ENCODE measurements around the gene SLC6A2.

SLC6A2 gene

GRCh38 chr16:55671974-55672280 lies 16.1 kb downstream of the SLC6A2 start:
- no peak for DNase-seq (ENCODE audit: low spot score)

DNA sequence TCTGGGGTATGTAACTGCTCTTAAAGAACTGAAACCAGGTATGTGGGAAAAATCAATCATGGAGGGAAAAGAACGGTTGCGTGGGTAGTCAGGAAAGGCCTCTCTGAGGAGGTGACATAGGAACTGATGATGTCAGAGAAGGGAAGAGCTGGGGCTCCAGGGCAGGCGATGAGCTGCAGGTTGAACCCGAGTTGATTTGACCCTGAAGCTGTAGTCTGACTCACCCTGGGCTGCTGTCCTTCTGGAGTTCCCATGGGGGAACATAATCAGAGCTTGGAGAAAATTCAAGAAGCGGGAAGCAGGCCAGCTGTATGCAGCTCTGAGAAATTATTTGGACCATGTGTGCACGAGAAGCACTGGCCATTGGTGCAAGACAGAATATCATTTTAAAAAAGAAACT lies 16.7 kb downstream of the SLC6A2 start:
- no peak for DNase-seq (ENCODE audit: low spot score)

DNA sequence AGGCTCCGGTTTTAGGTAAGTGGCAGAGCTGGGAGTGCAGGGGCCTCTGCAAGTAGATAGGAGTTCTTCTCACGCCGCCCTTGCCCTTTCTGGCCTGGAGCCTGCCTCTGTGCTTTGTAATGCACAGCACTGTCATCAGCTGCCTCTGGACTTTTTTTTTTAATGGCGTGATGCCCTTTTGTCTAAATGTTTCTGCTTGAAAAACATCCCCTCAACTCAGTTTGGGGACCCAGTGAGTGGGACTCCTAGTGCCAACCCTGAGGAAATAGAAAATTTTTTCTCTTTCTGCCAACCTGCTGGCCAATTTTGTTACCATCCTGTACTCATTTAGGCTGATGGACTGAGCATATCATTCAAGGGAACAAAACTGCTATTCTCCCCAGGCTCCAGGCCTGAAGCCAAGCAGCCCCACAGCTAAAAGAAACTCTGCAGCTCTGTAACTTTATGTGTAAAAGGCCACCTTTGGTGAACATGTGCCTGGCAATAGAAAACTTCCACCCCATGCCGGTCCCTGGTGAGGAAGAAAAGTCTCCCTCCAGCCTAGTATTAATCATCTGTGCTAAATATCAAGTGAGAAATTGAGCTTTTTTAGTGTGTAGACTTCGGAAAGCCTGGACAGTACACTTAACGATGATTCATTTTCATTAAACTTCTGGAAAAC lies 22.5 kb downstream of the SLC6A2 start:
- peak; percentile 86 for DNase-seq (ENCODE audit: low spot score)

DNA sequence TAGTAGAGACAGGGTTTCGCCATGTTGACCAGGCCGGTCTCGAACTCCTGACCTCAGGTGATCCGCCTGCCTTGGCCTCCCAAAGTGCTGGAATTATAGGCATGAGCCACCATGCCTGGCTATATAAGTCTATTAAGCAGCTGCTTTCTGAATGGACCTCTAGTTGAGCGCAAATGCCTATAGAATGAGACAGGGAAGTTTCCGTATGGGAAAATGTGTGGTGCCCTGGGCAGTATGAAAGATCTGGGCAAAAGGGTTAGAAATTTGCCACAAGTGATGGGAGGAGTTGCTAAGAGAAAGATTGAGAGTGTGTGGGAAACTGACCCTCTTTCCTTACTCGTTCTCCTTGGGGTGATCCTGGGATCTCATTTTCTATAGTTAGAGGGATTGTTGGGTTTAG lies 26.3 kb downstream of the SLC6A2 start:
- no peak for DNase-seq (ENCODE audit: low spot score)

- DNase-seq (ENCODE audit: low spot score), result no peak
Observed at GRCh38 chr16:55685973-55686372, 30.2 kb downstream of the SLC6A2 start.

GRCh38 chr16:55686671-55687070 lies 30.9 kb downstream of the SLC6A2 start:
- no peak for DNase-seq (ENCODE audit: low spot score)

DNA sequence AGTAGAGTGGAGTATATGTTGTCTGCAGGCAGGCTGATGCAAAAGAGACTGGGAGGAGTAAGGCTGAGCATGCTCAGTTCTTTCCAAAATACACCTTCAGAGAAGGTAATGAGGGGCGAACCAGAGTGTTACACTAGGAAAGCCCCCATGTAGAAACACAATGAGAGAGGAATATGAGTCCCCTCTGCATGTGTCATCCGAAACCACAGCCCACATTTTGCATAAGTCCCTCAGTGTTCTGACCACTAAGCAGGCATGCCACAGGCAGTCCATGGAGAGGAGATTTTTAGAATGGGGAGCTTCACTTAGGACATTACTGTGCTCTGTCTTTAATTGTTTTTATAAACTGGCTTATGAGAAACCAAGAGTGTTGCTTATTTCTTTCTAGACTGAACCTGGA lies 32.0 kb downstream of the SLC6A2 start:
- no peak for DNase-seq (ENCODE audit: low spot score)

DNA sequence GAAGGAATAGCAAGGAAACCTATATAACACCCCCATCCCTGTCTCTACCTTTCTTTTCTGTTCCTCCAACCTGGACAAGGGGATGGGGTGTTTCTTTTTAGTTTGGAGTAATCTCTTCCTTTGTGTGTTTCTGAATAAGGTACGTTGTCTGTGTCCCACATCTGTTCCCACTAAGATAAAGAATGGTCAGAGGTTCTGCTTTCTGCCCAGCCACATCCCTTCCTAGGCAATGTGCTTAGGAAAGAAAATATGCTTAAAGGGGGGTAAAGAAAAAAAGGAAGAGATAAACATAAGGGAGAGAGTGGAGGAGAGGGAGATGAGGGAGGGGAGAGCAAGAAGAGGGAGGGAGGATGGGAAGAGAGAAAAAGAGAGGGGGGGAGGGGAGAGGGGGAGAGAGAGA lies 35.1 kb downstream of the SLC6A2 start:
- no peak for DNase-seq (ENCODE audit: low spot score)

DNA sequence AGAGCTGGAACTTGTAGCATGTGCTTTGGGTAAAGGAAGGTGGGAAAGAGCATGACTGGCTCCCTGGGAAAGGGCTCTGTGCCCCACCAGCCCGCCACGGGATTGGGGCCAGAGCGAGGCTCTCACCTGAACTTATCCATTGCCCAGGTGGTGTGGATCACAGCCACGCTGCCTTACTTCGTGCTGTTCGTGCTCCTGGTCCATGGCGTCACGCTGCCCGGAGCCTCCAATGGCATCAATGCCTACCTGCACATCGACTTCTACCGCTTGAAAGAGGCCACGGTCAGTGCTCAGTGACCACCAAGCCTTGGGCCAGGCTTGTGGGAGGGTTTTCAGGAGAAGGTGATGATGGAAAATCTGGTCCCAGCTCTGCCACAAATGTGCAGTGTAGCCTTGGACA lies 36.0 kb downstream of the SLC6A2 start:
- DNase-seq (ENCODE audit: low spot score), result no peak

GRCh38 chr16:55695595-55695994 lies 39.8 kb downstream of the SLC6A2 start:
- no peak for DNase-seq (ENCODE audit: low spot score)

DNA sequence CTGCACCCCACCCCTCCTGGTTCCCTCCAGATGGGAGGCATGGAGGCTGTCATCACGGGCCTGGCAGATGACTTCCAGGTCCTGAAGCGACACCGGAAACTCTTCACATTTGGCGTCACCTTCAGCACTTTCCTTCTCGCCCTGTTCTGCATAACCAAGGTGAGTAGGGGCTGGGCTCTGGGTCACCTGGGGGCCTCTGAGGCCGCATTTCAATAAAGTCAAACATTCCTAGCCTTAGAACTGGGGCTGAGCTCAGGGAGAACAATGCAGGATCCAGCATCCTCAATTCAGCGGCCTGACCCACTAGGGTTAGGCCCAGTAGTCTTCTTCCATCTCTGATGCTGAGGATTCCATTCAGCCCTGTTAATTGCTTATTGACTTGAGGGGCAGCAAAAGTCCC lies 42.1 kb downstream of the SLC6A2 start:
- DNase-seq (ENCODE audit: low spot score), result no peak

- no peak for DNase-seq (ENCODE audit: low spot score)
Observed at GRCh38 chr16:55698331-55698730, 42.5 kb downstream of the SLC6A2 start.

DNA sequence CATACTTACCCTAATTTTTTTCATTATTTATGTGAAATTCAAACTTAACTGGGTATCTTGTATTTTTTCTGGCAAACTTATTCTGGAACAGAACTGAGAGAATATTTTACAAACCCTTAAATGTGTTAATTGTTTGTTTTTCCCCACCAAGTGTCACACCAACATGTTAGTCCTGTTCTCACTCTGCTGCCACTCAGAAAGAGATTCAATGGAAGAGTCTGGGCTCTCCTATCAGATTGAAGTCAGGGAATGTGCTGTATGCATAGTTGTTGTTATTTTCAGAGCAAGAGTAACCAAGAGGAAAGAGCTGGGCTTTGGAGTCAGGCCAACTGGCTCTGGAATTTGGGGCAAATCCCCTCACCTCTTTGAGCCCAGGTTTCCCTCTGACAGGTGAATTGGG lies 43.2 kb downstream of the SLC6A2 start:
- DNase-seq (ENCODE audit: low spot score), result no peak

DNA sequence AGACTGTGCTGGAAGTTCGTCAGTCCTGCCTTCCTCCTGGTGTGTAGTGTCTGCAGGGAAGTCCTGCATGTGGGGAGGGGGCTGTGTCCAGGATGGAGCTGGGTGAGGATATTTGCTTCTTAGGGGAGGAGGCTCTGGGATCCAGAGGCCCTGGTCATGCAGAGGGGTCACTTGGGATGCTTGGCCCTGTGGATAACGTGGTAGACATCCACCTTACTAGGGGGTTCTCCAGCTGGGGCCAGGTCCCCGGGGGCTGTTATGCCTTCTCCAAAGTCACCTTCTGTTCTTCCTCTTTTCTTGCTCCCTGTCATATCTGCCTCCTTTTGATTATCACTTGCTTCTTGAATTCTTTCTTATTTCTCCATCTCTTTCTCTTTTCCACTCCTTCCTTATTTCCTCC lies 43.8 kb downstream of the SLC6A2 start:
- no peak for DNase-seq (ENCODE audit: low spot score)

- DNase-seq (ENCODE audit: low spot score), result no peak
Observed at GRCh38 chr16:55700067-55700466, 44.3 kb downstream of the SLC6A2 start.

DNA sequence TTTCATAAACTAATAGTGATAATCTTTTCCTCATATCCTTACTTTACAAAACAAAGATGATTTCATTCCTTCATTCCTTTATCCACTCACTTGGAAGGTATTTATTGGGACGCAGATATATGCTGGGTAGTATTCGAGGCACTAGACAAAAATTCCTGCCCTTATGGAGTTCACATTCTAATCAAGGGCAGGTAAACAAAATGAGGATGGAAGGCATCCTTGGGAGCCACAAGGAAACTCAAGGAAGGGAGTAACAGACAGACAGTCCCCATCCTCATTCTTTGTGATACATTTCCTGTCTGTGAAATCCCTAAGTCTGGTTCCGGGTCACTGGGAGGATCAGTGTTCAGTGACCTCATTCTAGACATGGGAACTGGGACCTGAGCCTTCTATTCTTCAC lies 45.2 kb downstream of the SLC6A2 start:
- no peak for DNase-seq (ENCODE audit: low spot score)

- DNase-seq (ENCODE audit: low spot score), result no peak
Observed at GRCh38 chr16:55701442-55702319, 45.9 kb downstream of the SLC6A2 start.

- DNase-seq (ENCODE audit: low spot score), result peak; percentile 54
Observed at GRCh38 chr16:55703003-55704001, 47.5 kb downstream of the SLC6A2 start.

GRCh38 chr16:55706739-55707384 lies 51.1 kb downstream of the SLC6A2 start:
- no peak for DNase-seq (ENCODE audit: low spot score)

DNA sequence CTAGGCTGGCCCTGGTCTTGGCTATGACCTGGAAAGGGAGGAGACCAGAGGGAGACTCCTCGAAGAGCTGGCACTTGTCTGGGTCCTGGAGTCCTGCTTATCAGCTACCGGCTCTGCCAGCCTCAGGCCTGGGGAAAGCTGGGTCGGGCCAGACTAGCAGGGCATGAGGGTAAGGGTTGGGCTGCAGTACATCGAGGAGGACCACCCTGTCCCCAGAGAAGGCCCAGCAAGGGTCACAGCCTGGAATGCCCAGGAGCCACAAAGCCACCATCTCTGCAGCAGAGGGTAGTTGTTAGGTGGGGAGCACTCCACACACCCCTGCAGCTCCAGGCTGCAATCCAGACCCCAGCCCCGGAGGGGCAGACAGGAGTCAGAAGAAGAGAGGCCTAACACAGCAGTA lies 54.0 kb downstream of the SLC6A2 start:
- no peak for DNase-seq (ENCODE audit: low spot score)

- DNase-seq (ENCODE audit: low spot score), result no peak
Observed at GRCh38 chr16:55710466-55710865, 54.7 kb downstream of the SLC6A2 start.
